C4-2B (cell line): ENCODE results near the gene BSND.

Source experiments
- CTCF ChIP-seq: fragments of 450-650 bp; conservative IDR thresholded peaks from 2 replicates; pipeline ENCODE4 v1.5.1; 2017; ENCODE audit warnings: mild to moderate bottlenecking
- ZFX ChIP-seq: fragments of 450-650 bp; IDR thresholded peaks from 2 replicates; pipeline ENCODE4 v1.6.1; 2017

- TF ChIP-seq CTCF (no peak), ZFX (no peak)
These were observed 22.0 kb upstream of the BSND start for GRCh38 chr1:54976747-54977146.
